Esophagus muscularis mucosa (tissue), 4 donors: ENCODE data around the gene RAMP1.
"Not testable (repeated sequence)": the region's sequence is repeated elsewhere in the genome, so short reads cannot be mapped to it uniquely, and the experiment has no call there.

ENCODE experiments used
- EP300 ChIP-seq: sonication (generic); formaldehyde crosslinking; IDR thresholded peaks from one replicate; pipeline ENCODE4 v1.6.1; 2017; ENCODE audit warnings: antibody characterized with exemption
- POLR2A ChIP-seq: fragments of 450-650 bp; IDR thresholded peaks from one replicate; pipeline ENCODE4 v1.6.1; 2017; ENCODE audit warnings: antibody characterized with exemption, moderate library complexity, mild to moderate bottlenecking, low read depth
- POLR2AphosphoS5 ChIP-seq, 2 donors: sonication (generic); formaldehyde crosslinking; IDR thresholded peaks; one replicate each; pipeline ENCODE4 v1.6.1; 2017; ENCODE audit warnings: antibody characterized with exemption in 2 of 2
- TF ChIP-seq, protein P1 (sequence below), 3 experiments: fragments of 200-600 bp in 2 of 3; fragments of 450-650 bp in 1 of 3; sonication (generic) in 2 of 3; IDR thresholded peaks; one replicate each; pipeline ENCODE4 v1.5.1; 2017 to 2019; ENCODE audit warnings: antibody characterized with exemption in 3 of 3, mild to moderate bottlenecking in 2 of 3, moderate library complexity in 1 of 3

DNA sequence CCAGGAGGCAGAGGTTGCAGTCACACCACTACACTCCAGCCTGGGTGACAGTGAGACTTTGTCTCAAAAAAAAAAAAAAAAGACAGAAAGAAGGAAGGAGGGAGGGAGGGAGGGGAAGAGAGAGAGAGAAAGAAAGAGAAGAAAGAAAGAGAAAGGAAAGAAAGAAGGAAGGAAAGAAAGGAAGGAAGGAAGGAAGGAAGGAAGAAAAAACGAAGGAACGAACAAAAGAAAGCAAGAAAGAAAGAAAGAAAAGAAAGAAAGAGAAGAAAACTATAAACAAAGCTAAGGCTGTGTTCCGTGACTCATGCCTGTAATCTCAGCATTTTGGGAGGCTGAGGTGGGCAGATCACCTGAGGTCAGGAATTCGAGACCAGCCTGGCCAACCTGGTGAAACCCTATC is 91.9 kb downstream of the RAMP1 start:
- TF ChIP-seq, protein P1, sequence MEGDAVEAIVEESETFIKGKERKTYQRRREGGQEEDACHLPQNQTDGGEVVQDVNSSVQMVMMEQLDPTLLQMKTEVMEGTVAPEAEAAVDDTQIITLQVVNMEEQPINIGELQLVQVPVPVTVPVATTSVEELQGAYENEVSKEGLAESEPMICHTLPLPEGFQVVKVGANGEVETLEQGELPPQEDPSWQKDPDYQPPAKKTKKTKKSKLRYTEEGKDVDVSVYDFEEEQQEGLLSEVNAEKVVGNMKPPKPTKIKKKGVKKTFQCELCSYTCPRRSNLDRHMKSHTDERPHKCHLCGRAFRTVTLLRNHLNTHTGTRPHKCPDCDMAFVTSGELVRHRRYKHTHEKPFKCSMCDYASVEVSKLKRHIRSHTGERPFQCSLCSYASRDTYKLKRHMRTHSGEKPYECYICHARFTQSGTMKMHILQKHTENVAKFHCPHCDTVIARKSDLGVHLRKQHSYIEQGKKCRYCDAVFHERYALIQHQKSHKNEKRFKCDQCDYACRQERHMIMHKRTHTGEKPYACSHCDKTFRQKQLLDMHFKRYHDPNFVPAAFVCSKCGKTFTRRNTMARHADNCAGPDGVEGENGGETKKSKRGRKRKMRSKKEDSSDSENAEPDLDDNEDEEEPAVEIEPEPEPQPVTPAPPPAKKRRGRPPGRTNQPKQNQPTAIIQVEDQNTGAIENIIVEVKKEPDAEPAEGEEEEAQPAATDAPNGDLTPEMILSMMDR (IDR thresholded peaks at IDR 0.05) = not testable (repeated sequence)
- not testable (repeated sequence) for TF ChIP-seq POLR2A; EP300; POLR2AphosphoS5 (IDR thresholded peaks at IDR 0.05)
